ENCODE measurements around the gene WIPF2.

Gene WIPF2

DNA sequence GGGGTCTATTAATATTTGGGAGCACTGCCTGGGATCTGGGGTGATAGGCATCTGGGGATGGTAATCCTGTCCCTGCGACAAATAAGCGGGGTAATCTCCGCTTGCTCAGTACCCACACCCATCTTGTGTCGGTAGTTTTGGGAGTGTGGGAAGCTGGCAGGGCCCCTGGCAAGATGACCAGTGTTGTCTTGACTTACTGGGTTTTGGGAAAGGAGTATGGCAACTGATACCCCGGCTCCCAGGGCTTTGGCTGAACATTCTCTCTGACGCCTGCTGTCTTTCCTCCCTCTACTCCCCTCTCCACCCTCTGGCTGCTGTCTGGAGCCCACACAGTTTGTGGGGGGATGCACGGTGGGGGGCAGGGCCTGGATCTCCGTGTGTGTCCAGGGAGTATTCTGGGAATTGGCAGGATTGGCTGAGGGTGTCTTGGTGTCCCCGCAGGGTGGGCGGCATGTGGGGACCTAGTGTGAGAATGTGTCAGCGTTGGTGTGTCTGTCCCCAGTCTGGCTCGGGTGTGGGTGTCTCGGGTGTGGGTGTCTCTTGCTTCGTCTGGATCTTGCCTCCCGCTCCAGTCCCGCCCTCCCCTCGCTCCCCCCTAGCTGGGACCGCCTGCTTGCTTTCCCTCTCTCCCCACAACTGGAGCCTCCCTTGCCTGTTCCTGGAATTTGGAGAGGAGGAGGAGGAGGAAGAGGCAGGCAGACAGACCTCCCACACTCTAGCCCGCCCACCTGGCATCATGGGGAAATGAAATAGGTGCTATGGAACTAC lies 101.8 kb downstream of the WIPF2 start:
- no peak overlapping the region for H3K27ac ChIP-seq
- TF ChIP-seq, protein P1, sequence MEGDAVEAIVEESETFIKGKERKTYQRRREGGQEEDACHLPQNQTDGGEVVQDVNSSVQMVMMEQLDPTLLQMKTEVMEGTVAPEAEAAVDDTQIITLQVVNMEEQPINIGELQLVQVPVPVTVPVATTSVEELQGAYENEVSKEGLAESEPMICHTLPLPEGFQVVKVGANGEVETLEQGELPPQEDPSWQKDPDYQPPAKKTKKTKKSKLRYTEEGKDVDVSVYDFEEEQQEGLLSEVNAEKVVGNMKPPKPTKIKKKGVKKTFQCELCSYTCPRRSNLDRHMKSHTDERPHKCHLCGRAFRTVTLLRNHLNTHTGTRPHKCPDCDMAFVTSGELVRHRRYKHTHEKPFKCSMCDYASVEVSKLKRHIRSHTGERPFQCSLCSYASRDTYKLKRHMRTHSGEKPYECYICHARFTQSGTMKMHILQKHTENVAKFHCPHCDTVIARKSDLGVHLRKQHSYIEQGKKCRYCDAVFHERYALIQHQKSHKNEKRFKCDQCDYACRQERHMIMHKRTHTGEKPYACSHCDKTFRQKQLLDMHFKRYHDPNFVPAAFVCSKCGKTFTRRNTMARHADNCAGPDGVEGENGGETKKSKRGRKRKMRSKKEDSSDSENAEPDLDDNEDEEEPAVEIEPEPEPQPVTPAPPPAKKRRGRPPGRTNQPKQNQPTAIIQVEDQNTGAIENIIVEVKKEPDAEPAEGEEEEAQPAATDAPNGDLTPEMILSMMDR (conservative IDR thresholded peaks at IDR 0.05), result no peak

DNA sequence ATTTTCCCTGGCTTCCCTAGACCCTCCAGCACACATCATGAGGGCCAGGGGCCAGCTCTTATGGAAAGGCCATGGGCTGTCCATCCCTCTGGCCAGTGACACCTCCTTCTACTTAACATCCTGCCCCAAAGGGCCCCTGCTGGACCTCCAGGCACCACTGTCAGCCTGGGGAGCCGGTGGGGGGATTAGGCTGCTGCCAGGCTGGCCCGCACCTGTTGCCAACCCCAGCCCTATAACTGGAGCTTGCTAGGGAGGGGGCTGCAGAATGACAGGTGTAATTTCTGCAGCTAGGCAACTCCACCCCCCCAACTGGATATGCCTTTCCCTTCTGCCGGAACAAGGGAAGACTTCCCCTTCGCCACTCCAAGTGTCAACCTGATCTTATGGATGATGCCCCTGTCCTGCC lies 102.4 kb downstream of the WIPF2 start:
- TF ChIP-seq, protein P1 (conservative IDR thresholded peaks at IDR 0.05), result no peak
- H3K27ac ChIP-seq, result no peak overlapping the region

DNA sequence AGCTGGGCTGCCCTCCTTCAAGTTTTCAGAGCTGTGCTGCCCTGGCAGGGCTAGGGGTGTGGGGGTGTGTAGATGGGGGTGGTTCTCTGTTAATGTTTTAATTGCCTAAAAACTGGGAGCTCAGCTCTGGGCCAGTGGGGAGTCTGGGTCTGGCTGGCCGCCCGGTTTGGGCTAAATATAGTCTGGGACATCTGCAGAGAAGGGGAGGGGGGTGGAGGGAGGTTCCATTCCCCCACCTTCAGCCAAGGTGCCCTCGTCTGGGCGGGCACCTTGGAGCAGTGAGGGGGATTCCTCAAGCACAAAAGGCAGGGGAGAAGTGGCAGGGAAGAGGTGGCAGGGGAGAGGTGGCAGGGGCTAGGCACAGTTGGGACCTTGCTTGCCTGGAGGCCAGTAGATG lies 102.9 kb downstream of the WIPF2 start:
- no peak overlapping the region for H3K27ac ChIP-seq
- TF ChIP-seq, protein P1 (conservative IDR thresholded peaks at IDR 0.05), result no peak

DNA sequence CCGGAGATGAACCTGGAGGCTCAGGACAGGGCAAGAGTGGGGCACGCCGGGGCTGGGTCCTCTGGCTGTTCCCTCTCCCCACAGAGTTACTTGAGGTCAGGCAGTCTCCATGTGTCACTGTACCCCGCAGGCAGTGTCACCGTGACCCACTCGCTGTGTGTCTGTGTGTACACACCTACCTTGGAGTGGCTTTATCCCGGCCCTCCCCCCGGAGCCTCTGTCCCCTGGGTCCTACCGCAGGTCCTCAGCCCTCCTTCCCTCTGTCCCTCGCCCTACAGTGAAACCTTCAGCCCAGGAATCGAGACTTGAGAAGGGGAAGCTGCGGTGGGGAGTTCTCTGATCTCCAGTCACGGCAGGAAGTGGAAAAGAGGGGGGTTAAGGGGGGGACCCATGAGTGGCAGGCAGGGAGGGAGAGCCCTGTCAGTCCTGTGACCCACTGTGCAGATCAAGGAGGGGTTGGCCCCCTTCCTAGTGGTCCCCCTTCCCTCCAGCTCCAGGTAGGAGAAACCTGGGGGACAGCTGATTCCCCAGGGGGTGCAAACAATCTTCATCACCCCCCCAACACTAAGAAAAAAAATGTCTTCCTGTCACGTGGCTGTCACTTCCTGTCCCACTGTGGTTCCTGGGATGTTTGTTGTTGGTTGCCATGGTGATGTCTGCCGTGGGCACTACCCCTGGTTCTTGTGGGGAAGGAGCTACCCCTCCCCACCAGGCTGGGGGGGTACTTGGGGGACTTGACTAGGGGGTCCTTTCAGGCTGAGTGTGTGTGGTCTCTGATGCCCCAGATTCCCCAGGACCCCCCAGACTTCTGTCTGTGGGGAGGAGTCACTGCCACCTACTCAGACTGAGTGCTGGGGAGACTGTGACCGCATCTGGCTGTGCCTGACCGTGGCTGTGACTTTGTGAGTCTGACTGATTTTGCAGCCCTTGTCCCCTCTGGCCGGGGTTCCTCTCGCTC lies 103.5 kb downstream of the WIPF2 start:
- TF ChIP-seq, protein P1 (conservative IDR thresholded peaks at IDR 0.05), result no peak
- no peak overlapping the region for H3K27ac ChIP-seq

DNA sequence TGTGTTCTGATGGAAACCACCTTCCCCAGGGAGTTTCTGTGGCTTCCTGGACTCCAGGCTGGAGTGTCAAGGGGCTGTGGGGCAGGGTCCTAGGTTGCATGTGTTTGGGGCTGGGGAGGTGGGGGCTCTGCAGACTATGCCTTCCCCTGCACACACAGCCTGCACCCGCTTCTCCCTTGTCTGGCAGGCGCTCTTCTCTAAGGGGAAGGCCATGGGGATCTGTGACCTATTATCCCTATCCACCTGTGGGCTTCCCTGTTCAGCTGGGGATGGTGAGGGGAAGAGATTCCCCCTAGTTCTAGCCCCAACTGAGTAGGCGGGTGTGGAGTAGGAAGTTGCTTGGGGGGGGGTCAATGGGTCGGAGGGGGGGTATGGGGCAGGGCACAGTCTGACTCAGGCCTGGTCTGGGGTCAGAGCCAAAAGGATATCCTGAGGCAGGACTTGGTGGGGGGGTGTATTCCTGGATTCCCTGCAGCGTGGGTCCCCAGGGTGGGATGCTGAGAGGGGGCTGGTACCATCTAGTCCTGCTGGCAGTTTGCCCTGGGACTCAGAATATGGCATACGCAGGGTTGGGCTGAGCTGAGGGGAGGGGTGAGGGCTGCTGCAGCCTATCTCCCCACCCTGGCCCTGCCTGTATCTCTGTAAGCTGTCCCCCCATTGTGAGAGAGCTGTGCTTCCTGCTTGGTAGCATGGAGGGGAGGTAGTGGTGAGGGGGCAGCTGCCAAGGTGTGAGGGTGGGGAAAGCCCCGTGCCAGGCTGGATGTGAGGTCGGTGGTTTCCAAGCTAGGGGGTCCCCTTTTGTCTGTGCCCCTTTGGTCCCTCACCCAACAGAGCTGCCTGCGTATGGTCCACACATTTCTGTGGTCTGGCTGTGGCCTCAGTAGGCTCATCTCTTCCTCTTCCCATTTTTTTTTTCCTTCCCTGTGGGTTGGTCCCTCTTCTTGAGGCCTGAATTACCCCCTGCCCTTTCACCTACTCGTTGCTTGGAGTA lies 104.6 kb downstream of the WIPF2 start:
- H3K27ac ChIP-seq, result no peak overlapping the region
- TF ChIP-seq, protein P1 (conservative IDR thresholded peaks at IDR 0.05), result no peak

DNA sequence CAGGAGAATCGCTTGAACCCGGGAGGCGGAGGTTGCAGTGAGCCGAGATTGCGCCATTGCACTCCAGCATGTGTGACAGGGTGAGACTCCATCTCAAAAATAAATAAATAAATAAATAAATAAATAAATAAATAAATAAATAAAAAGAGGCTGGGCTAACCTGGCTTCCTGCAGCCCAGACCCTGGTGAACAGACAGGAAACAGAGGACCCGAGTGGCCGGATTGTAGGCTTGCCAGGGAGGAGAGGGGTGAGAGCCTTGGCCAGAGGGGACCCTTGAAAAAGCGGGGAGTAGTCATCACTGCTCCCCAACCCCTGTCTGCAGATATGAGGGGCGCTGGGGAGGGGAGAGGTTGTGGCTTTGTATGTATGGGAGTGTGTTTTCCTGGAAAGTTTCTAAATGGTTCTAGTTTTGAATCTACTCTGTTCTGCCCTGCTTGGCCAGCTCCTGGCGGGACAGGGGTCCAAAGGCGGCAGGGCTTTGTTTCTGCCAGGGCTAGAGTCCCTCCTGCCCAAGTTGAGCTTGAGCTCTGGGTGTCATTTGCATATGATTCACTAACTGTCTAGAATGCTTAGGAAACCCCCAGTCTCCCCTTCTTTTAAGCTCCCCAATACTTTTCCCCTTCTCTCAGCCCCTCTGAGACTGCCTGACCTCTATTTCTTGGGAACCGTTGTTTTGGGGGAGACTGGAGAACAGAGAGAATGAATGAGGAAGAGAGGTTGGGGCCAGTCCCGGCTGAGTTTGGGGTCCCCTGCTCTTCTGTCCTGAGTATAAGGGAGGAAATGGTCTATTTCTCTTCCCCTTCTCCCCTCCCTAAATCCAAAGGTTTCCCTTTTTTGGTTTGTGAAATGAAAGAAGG lies 106.3 kb downstream of the WIPF2 start:
- TF ChIP-seq, protein P1 (conservative IDR thresholded peaks at IDR 0.05), result no peak
- no peak overlapping the region for H3K27ac ChIP-seq

Measured in VCaP (cell line).